Osteoblast (primary cell): ENCODE measurements around the gene FRAS1. TPM values are rescaled to one million over a fixed set of nuclear protein-coding genes. Genes with fewer than 3 reads are reported as not detected.

Experiments used
- DNase-seq: peaks from one replicate; pipeline ENCODE4 v3.0.0; 2011; ENCODE audit warnings: low spot score, mixed read lengths; ENCODE audit not compliant: insufficient read length; ENCODE audit errors: missing footprints
- H2AFZ ChIP-seq: 2 replicates; pipeline ENCODE4 v1.6.0; 2011; ENCODE audit warnings: mild to moderate bottlenecking, low read length
- H3K27ac ChIP-seq: 2 replicates; pipeline ENCODE4 v1.5.1; 2011; ENCODE audit warnings: mild to moderate bottlenecking, low read depth, low read length, moderate library complexity
- H3K27me3 ChIP-seq: 2 replicates; pipeline ENCODE4 v1.6.0; 2012; ENCODE audit warnings: mild to moderate bottlenecking, control low read depth, inconsistent platforms, low read length, moderate library complexity; ENCODE audit not compliant: insufficient read depth
- H3K36me3 ChIP-seq: 2 replicates; pipeline ENCODE4 v1.5.1; 2011; ENCODE audit warnings: mild to moderate bottlenecking, low read length, control low read depth, moderate library complexity; ENCODE audit not compliant: insufficient read depth
- H3K4me1 ChIP-seq: 2 replicates; pipeline ENCODE4 v1.5.1; 2011; ENCODE audit warnings: mild to moderate bottlenecking, low read length, control low read depth, moderate library complexity; ENCODE audit not compliant: insufficient read depth
- H3K4me2 ChIP-seq: 2 replicates; pipeline ENCODE4 v1.6.0; 2011; ENCODE audit warnings: mild to moderate bottlenecking, low read length; ENCODE audit not compliant: insufficient read depth
- H3K4me3 ChIP-seq: fragments of 200-600 bp; sonication (generic); 3 replicates; pipeline ENCODE4 v1.5.1; 2012; ENCODE audit warnings: mild to moderate bottlenecking, low read length, inconsistent platforms; ENCODE audit not compliant: insufficient read depth
- H3K79me2 ChIP-seq: 2 replicates; pipeline ENCODE4 v1.6.0; 2012; ENCODE audit warnings: mild to moderate bottlenecking, low read length, control low read depth, inconsistent platforms; ENCODE audit not compliant: insufficient read depth
- H3K9me3 ChIP-seq: 2 replicates; pipeline ENCODE4 v1.5.1; 2011; ENCODE audit warnings: low read depth, low read length, control low read depth
- H4K20me1 ChIP-seq: 2 replicates; pipeline ENCODE4 v1.6.0; 2012; ENCODE audit warnings: mild to moderate bottlenecking, low read length, control low read depth; ENCODE audit not compliant: insufficient read depth
- total RNA-seq: library from RNA; depleted of rRNA; stranded (reverse); fragments of >200 nt; gene quantifications from 2 replicates; pipeline ENCODE4 v1.2.3, GENCODE V29; 2012
- TF ChIP-seq, protein P1 (sequence below): IDR thresholded peaks from 2 replicates; pipeline ENCODE4 v1.5.1; 2011; ENCODE audit warnings: mild to moderate bottlenecking, low read depth, low read length, moderate library complexity; ENCODE audit errors: extremely low read depth

The FRAS1 gene
- total RNA-seq, 1 donor, result 5.1 TPM

DNA sequence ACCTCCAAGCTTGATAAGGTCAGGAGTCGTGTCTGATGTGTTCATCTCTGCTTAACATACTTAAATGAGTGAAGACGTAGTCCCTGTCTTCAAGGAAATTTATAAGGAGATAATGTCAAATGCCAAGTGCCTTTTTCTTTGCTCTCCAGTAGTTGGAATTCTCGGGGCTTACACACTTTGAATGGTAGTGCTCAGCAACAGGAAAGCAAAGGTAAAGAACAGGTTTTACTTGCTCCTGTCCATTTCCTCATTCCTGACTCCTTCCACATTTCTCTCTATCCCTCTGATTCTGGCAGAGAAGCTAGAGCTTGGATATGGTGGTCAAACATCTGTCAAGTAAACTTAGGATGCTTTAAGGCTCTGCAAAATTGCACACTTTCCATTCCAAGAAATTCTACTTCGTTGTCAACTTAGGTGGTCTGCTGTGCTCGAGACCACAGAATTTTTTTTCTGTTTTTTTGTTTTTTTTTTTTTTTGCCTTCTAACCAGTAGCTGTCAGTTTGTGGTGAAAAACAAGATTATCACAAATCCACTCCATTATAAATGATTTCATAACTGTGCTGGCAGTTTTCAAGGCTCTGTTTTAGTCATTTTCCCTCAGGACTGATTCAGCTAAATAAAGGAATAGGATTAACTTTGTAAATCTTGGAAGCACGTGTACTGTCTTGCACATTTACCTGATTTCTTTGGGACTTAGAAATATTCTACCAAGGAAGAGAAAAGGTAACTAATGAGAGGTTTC, 313.7 kb downstream of the FRAS1 start:
- no peak for DNase-seq
- H3K4me2 ChIP-seq, result no peak overlapping the region

DNA sequence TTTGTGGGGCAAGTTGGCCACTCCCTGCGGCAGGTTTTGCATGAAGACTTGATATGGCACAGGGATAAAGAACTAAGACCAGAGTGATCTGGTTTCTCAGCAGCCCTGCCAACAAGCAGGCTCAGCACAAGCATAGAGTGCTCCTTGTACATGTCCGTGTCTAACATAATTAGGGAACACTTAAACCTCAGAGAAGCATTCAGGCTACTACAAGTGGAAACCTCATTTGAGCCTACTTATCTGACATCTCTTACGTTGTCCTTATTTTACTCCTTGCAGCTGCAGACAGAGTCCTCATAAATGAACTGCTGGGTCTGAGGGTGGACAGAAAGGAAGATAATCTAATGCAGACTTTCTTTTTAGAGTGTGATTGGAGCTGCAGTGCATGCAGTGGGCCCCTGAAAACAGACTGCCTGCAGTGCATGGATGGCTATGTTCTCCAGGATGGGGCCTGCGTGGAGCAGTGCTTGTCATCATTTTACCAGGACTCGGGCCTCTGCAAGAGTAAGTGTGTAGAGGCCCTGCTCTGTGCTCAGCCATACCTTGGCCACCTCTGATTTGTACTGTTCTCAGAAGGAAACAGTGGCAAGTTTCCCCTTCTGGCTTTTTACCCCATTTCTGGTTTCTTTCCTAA, 315.3 kb downstream of the FRAS1 start:
- Histone ChIP-seq H4K20me1 (no peaks in the 10 kb centered on the region), H3K4me2 (no peak overlapping the region), H3K36me3 (no peaks in the 10 kb centered on the region), H3K4me1 (no peaks in the 10 kb centered on the region), H2AFZ (no peak overlapping the region), H3K9me3 (no peaks in the 10 kb centered on the region), H3K27ac (no peak overlapping the region), H3K27me3 (no peaks in the 10 kb centered on the region), H3K79me2 (no peaks in the 10 kb centered on the region), H3K4me3 (no peak overlapping the region)
- no peak for DNase-seq
- TF ChIP-seq, protein P1, sequence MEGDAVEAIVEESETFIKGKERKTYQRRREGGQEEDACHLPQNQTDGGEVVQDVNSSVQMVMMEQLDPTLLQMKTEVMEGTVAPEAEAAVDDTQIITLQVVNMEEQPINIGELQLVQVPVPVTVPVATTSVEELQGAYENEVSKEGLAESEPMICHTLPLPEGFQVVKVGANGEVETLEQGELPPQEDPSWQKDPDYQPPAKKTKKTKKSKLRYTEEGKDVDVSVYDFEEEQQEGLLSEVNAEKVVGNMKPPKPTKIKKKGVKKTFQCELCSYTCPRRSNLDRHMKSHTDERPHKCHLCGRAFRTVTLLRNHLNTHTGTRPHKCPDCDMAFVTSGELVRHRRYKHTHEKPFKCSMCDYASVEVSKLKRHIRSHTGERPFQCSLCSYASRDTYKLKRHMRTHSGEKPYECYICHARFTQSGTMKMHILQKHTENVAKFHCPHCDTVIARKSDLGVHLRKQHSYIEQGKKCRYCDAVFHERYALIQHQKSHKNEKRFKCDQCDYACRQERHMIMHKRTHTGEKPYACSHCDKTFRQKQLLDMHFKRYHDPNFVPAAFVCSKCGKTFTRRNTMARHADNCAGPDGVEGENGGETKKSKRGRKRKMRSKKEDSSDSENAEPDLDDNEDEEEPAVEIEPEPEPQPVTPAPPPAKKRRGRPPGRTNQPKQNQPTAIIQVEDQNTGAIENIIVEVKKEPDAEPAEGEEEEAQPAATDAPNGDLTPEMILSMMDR, result no peak

More for the DNA sequence above, 313.7 kb downstream of the FRAS1 start:
- Histone ChIP-seq H3K4me3 (no peak overlapping the region), H3K9me3 (no peaks in the 10 kb centered on the region), H2AFZ (no peak overlapping the region), H3K79me2 (no peaks in the 10 kb centered on the region), H3K27ac (no peak overlapping the region), H4K20me1 (no peaks in the 10 kb centered on the region), H3K4me1 (no peaks in the 10 kb centered on the region), H3K27me3 (no peaks in the 10 kb centered on the region), H3K36me3 (no peaks in the 10 kb centered on the region)
- TF ChIP-seq, protein P1, result no peak

DNA sequence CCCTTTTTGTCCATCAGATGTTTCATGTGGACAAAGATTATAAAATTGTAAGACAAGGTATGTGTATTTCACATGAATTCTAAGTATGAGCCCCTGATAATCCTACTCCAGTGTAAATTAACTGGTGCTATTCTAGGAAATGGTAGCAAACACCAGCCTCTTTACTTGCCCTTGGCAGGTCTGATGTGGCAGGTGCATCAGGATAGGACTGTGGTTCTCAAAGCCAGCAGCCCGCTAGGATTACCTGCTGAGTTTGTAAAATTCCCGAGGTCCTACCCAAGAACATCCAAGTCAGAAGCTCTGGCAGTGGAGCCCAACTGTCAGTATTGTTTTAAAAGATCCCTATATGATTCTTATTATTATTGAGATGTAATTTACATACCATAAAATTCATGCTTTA, 320.4 kb downstream of the FRAS1 start:
- H3K9me3 ChIP-seq, result no peaks in the 10 kb centered on the region
- no peaks in the 10 kb centered on the region for H3K79me2 ChIP-seq
- H3K36me3 ChIP-seq, result no peaks in the 10 kb centered on the region
- no peaks in the 10 kb centered on the region for H4K20me1 ChIP-seq
- no peak overlapping the region for H2AFZ ChIP-seq
- H3K4me3 ChIP-seq, result no peak overlapping the region
- no peak for DNase-seq
- no peak overlapping the region for H3K27ac ChIP-seq
- TF ChIP-seq, protein P1, result no peak
- H3K27me3 ChIP-seq, result no peaks in the 10 kb centered on the region
- no peaks in the 10 kb centered on the region for H3K4me1 ChIP-seq
- H3K4me2 ChIP-seq, result no peak overlapping the region

DNA sequence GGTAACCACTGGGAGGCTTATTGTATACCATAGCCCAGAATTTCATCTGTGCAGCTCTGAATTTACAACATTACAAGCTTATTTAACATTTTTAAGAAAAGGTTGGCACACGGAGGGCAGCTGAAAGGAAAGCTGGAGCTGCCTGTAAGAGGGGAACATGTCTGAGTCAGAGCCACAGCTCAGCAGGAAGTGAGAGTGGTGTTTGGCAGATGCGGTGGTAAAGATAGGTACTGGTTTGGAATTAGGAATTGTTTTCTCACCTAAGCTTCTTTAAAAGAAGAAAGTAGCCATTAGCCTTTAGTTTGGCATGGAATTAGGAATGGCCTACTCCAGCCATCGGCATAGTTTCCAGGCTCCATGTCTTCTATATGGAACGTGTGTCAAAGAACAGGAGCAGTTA, 321.9 kb downstream of the FRAS1 start:
- Histone ChIP-seq H3K27ac (no peak overlapping the region), H3K36me3 (no peaks in the 10 kb centered on the region), H3K4me1 (no peaks in the 10 kb centered on the region), H3K9me3 (no peaks in the 10 kb centered on the region), H3K27me3 (no peaks in the 10 kb centered on the region), H4K20me1 (no peaks in the 10 kb centered on the region), H3K4me2 (no peak overlapping the region), H3K4me3 (no peak overlapping the region), H3K79me2 (no peaks in the 10 kb centered on the region), H2AFZ (no peak overlapping the region)
- no peak for DNase-seq
- TF ChIP-seq, protein P1, result no peak
